RWPE2 (cell line): ENCODE data around the gene ASIC1.

ENCODE experiments used
- ATAC-seq: fragments of 200-7000 bp; cut with Tn5 transposase; 3 replicates; pipeline ENCODE4 v1.9.1; 2021; ENCODE audit warnings: low read depth
- DNase-seq: peaks from one replicate; pipeline ENCODE4 v3.0.0-alpha.2; 2020; ENCODE audit warnings: low spot score
- H3K27ac ChIP-seq: fragments of 450-650 bp; 2 replicates; pipeline ENCODE4 v1.5.1; 2017; ENCODE audit warnings: mild to moderate bottlenecking; ENCODE audit not compliant: poor library complexity, severe bottlenecking
- H3K27me3 ChIP-seq: fragments of 250-450 bp; sonication (Bioruptor Pico); 2 replicates; pipeline ENCODE4 v1.5.1; 2021; ENCODE audit warnings: mild to moderate bottlenecking, moderate library complexity; ENCODE audit not compliant: insufficient read depth, poor library complexity, severe bottlenecking
- H3K36me3 ChIP-seq: fragments of 250-450 bp; sonication (Bioruptor Pico); 2 replicates; pipeline ENCODE4 v1.5.1; 2020; ENCODE audit warnings: low read depth, mild to moderate bottlenecking, moderate library complexity
- H3K4me1 ChIP-seq: fragments of 250-450 bp; sonication (Bioruptor Pico); 2 replicates; pipeline ENCODE4 v1.5.1; 2021; ENCODE audit warnings: mild to moderate bottlenecking, moderate library complexity; ENCODE audit not compliant: insufficient read depth, poor library complexity, severe bottlenecking
- H3K4me3 ChIP-seq: fragments of 250-450 bp; sonication (Bioruptor Pico); 2 replicates; pipeline ENCODE4 v1.5.1; 2021; ENCODE audit warnings: mild to moderate bottlenecking, moderate library complexity; ENCODE audit not compliant: severe bottlenecking
- H3K9me3 ChIP-seq: fragments of 250-450 bp; sonication (Bioruptor Pico); 2 replicates; pipeline ENCODE4 v1.5.1; 2021; ENCODE audit warnings: mild to moderate bottlenecking, moderate library complexity; ENCODE audit not compliant: severe bottlenecking
- TF ChIP-seq, protein P1 (sequence below): fragments of 450-650 bp; IDR thresholded peaks from one replicate; pipeline ENCODE4 v1.5.1; 2017; ENCODE audit warnings: mild to moderate bottlenecking, moderate library complexity; ENCODE audit not compliant: poor library complexity, severe bottlenecking

Gene ASIC1

DNA sequence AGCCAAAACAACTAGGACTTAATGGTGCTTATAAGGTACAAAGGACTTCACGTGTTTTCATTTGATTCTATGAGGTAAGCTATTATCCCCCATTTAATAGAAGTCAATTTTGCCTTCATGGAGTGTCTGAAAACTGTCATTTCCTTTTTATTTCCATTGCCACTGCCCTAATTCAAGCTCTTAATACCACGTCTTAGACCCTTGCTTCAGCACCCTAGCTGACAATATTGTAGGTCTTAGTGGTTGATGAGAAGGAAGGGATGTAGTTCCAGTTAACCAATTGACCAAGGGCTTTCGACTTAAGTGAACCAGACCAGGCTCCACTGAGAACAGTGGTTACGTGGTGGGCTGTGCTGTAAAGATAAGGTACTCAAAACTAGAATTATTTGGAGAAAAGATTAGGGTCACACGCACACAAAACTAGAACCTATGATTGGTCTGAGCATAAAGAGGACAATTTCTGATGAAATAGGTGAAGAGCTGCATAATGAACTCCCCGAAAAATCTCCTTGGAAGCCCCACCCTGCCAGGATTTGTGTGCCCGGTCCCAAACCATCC is 9.6 kb upstream of the ASIC1 start:
- no peak overlapping the region for H3K27ac ChIP-seq
- no peaks in the 10 kb centered on the region for H3K27me3 ChIP-seq
- H3K4me3 ChIP-seq, result no peak overlapping the region
- ATAC-seq (no peak), DNase-seq (no peak)
- H3K9me3 ChIP-seq, result no peaks in the 10 kb centered on the region
- TF ChIP-seq, protein P1, sequence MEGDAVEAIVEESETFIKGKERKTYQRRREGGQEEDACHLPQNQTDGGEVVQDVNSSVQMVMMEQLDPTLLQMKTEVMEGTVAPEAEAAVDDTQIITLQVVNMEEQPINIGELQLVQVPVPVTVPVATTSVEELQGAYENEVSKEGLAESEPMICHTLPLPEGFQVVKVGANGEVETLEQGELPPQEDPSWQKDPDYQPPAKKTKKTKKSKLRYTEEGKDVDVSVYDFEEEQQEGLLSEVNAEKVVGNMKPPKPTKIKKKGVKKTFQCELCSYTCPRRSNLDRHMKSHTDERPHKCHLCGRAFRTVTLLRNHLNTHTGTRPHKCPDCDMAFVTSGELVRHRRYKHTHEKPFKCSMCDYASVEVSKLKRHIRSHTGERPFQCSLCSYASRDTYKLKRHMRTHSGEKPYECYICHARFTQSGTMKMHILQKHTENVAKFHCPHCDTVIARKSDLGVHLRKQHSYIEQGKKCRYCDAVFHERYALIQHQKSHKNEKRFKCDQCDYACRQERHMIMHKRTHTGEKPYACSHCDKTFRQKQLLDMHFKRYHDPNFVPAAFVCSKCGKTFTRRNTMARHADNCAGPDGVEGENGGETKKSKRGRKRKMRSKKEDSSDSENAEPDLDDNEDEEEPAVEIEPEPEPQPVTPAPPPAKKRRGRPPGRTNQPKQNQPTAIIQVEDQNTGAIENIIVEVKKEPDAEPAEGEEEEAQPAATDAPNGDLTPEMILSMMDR, result no peak
- no peaks in the 10 kb centered on the region for H3K36me3 ChIP-seq
- H3K4me1 ChIP-seq, result no peaks in the 10 kb centered on the region

DNA sequence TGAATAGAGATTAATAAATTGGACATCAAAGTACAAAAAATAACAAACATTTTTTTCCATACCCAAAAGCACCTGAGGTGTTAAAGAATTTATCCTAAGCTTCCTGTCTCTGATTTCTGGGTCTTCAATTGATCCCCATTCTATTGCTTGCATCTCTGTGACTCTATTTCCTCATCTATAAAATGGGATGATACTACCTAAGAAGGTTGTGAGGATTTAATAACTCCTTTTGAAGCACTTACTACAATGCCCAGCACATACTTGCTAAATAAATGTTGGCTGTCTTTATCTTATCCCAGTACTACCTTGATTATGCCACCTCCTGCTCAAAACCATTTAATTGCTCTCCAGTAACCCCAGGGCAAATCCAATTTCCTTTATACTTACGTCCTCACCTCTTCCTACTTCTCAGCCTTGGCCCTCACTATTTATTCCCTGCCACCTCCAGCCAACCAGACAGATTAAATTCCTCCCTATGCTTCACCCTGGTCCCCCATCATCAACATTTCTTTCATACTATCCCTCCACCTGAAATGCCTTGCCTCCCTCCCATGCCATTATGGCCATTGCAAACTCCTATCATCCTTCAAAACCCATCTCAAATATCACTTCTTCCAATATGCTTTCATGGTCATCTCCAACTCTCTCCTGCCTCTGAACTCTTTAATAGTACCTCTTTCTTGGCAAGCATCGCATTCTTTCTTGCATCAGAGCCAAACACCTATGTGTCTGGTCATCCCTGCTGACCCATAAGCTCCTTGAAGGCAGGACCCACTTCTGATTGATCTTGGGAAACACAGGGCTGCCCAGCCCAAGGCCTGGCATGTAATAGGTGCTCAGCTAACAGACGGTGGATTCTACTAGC is 7.9 kb upstream of the ASIC1 start:
- Histone ChIP-seq H3K27me3 (no peaks in the 10 kb centered on the region), H3K4me1 (no peaks in the 10 kb centered on the region), H3K4me3 (no peak overlapping the region), H3K27ac (no peak overlapping the region), H3K9me3 (no peaks in the 10 kb centered on the region), H3K36me3 (no peaks in the 10 kb centered on the region)
- DNase-seq (no peak), ATAC-seq (no peak)
- TF ChIP-seq, protein P1, result no peak

DNA sequence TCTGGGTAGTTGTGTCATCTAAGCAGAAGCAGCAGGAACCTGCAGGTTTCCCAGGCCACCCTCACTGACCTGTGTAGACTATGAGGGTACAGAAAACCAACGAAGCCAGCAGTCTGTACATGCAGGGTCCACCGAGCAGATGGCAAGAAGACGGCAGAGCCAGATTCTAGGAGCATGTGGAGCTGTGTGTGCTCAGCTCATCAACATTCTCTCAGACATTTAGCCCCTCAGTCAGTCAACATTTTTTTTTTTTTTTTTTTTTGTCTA is 7.3 kb upstream of the ASIC1 start:
- ATAC-seq (no peak), DNase-seq (no peak)
- H3K4me3 ChIP-seq, result no peak overlapping the region
- H3K4me1 ChIP-seq, result no peaks in the 10 kb centered on the region
- H3K27ac ChIP-seq, result no peak overlapping the region
- no peaks in the 10 kb centered on the region for H3K36me3 ChIP-seq
- H3K9me3 ChIP-seq, result no peaks in the 10 kb centered on the region
- TF ChIP-seq, protein P1, result no peak
- H3K27me3 ChIP-seq, result no peaks in the 10 kb centered on the region

DNA sequence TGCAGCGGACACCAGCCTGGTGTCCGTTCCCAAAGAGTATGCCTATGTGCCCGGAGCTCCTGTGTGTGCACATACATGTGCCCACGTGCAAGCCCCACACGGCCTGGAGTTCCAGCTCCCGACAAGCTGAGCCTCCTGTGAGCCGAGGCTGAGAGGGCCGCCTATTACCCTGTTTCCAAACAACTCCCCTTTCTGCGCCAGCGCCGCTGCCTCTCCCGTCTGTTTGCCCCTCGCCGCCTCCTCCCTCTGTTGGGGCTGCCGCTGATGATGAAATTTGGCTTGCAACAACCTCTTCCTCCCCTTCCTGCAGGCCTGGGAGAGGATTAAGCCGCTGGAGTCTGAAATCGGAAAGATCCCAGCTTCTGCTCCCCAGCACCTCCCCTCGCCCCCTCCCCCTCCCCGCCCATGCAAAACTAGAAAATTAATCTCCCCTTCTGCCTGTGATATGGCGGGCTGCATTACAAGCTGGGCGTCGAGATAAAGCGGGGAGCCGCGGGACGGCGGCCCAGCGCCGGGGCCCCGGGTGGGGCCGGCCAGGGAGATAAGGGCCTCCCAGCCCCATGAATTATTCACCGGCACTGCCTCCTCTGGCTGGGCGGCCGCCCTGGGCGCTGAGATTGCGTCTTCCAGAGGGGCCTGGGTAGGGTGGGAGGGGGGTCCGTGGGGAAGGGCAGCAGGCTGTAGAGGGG is 6.8 kb upstream of the ASIC1 start:
- H3K27ac ChIP-seq, result no peak overlapping the region
- DNase-seq (peak; percentile 36), ATAC-seq (peak; percentile 35; the same call in 2 of the 3 replicates)
- no peak overlapping the region for H3K4me3 ChIP-seq
- no peaks in the 10 kb centered on the region for H3K36me3 ChIP-seq
- H3K9me3 ChIP-seq, result no peaks in the 10 kb centered on the region
- H3K4me1 ChIP-seq, result no peaks in the 10 kb centered on the region
- H3K27me3 ChIP-seq, result no peaks in the 10 kb centered on the region
- TF ChIP-seq, protein P1, result no peak
